HG02759 (cell line): ENCODE measurements around the gene DSCAM.

ENCODE experiments used
- ATAC-seq: cut with Tn5 transposase; IDR thresholded peaks from one replicate; pipeline ENCODE4 v1.9.1; 2021; ENCODE audit warnings: mild to moderate bottlenecking, moderate library complexity; ENCODE audit not compliant: unreplicated experiment

The DSCAM gene

GRCh38 chr21:40668555-40669275 lies 178.2 kb downstream of the DSCAM start:
- ATAC-seq, result no peak

- no peak for ATAC-seq
These were observed 179.0 kb downstream of the DSCAM start for GRCh38 chr21:40667967-40668366.

- no peak for ATAC-seq
These were observed 184.1 kb downstream of the DSCAM start for GRCh38 chr21:40662889-40663288.

- ATAC-seq, result no peak
These were observed 186.5 kb downstream of the DSCAM start for GRCh38 chr21:40660461-40660860.

GRCh38 chr21:40658311-40658710 lies 188.6 kb downstream of the DSCAM start:
- no peak for ATAC-seq

GRCh38 chr21:40652436-40652835 lies 194.5 kb downstream of the DSCAM start:
- no peak for ATAC-seq

- ATAC-seq, result no peak
These were observed 199.3 kb downstream of the DSCAM start for GRCh38 chr21:40647706-40648105.

- ATAC-seq, result no peak
These were observed 200.3 kb downstream of the DSCAM start for GRCh38 chr21:40646651-40647050.

GRCh38 chr21:40641042-40641441 lies 205.9 kb downstream of the DSCAM start:
- ATAC-seq, result no peak

GRCh38 chr21:40640266-40640789 lies 206.6 kb downstream of the DSCAM start:
- ATAC-seq, result no peak

GRCh38 chr21:40639616-40640194 lies 207.3 kb downstream of the DSCAM start:
- ATAC-seq, result no peak

GRCh38 chr21:40638466-40639251 lies 208.3 kb downstream of the DSCAM start:
- ATAC-seq, result no peak

- ATAC-seq, result no peak
These were observed 210.9 kb downstream of the DSCAM start for GRCh38 chr21:40636026-40636425.

GRCh38 chr21:40635391-40635790 lies 211.6 kb downstream of the DSCAM start:
- no peak for ATAC-seq

GRCh38 chr21:40634141-40634540 lies 212.8 kb downstream of the DSCAM start:
- ATAC-seq, result no peak

GRCh38 chr21:40633048-40633447 lies 213.9 kb downstream of the DSCAM start:
- no peak for ATAC-seq

- no peak for ATAC-seq
These were observed 215.7 kb downstream of the DSCAM start for GRCh38 chr21:40631211-40631610.

GRCh38 chr21:40625991-40626390 lies 221.0 kb downstream of the DSCAM start:
- ATAC-seq, result no peak

GRCh38 chr21:40623528-40623927 lies 223.4 kb downstream of the DSCAM start:
- no peak for ATAC-seq

- ATAC-seq, result no peak
These were observed 224.4 kb downstream of the DSCAM start for GRCh38 chr21:40622531-40622930.

- no peak for ATAC-seq
These were observed 226.4 kb downstream of the DSCAM start for GRCh38 chr21:40620386-40621145.
